Hepatocyte (in vitro differentiated cells): ENCODE data around the gene WNT7B. TPM values are rescaled to one million over a fixed set of nuclear protein-coding genes. Genes with fewer than 3 reads are reported as not detected.

Source experiments
- DNase-seq: peaks from one replicate; pipeline ENCODE4 v3.0.0-alpha.2; 2016; ENCODE audit warnings: low spot score
- H2AFZ ChIP-seq: fragments of 200-600 bp; sonication (generic); 2 replicates; pipeline ENCODE4 v1.6.0; 2016; ENCODE audit warnings: antibody characterized with exemption, mild to moderate bottlenecking
- H3K27ac ChIP-seq: fragments of 200-600 bp; sonication (generic); 2 replicates; pipeline ENCODE4 v1.5.1; 2016; ENCODE audit warnings: mild to moderate bottlenecking
- H3K27me3 ChIP-seq: fragments of 200-600 bp; sonication (generic); 2 replicates; pipeline ENCODE4 v1.6.1; 2016
- H3K36me3 ChIP-seq: fragments of 200-600 bp; sonication (generic); replicated peaks from 2 replicates; pipeline ENCODE4 v1.5.1; 2016; ENCODE audit warnings: low read depth; ENCODE audit not compliant: insufficient read depth
- H3K4me1 ChIP-seq: fragments of 200-600 bp; sonication (generic); 2 replicates; pipeline ENCODE4 v1.5.1; 2016; ENCODE audit warnings: mild to moderate bottlenecking, moderate library complexity; ENCODE audit not compliant: insufficient read depth
- H3K4me2 ChIP-seq: fragments of 200-600 bp; sonication (generic); 2 replicates; pipeline ENCODE4 v1.6.0; 2016
- H3K4me3 ChIP-seq: fragments of 200-600 bp; sonication (generic); 2 replicates; pipeline ENCODE4 v1.5.1; 2016; ENCODE audit warnings: mild to moderate bottlenecking
- H3K79me2 ChIP-seq: fragments of 200-600 bp; sonication (generic); 2 replicates; pipeline ENCODE4 v1.6.0; 2017; ENCODE audit warnings: mild to moderate bottlenecking
- H3K9me2 ChIP-seq: fragments of 200-600 bp; sonication (generic); replicated peaks from 2 replicates; pipeline ENCODE4 v1.6.0; 2017; ENCODE audit warnings: mild to moderate bottlenecking; ENCODE audit not compliant: insufficient read depth
- H3K9me3 ChIP-seq: fragments of 200-600 bp; sonication (generic); 2 replicates; pipeline ENCODE4 v1.5.1; 2016; ENCODE audit warnings: low read depth, mild to moderate bottlenecking
- H4K20me1 ChIP-seq: fragments of 200-600 bp; sonication (generic); 2 replicates; pipeline ENCODE4 v1.6.0; 2016; ENCODE audit warnings: mild to moderate bottlenecking; ENCODE audit not compliant: insufficient read depth, poor library complexity, severe bottlenecking
- CTCF ChIP-seq: fragments of 200-600 bp; sonication (generic); IDR thresholded peaks from 2 replicates; pipeline ENCODE4 v1.5.1; 2016; ENCODE audit warnings: antibody characterized with exemption, mild to moderate bottlenecking; ENCODE audit not compliant: poor library complexity
- EZH2 ChIP-seq: fragments of 200-600 bp; sonication (generic); IDR thresholded peaks from 2 replicates; pipeline ENCODE4 v1.6.1; 2016; ENCODE audit warnings: antibody characterized with exemption, mild to moderate bottlenecking, borderline replicate concordance
- EZH2phosphoT487 ChIP-seq: fragments of 200-600 bp; sonication (generic); IDR thresholded peaks from one replicate; pipeline ENCODE4 v1.6.1; 2018; ENCODE audit warnings: antibody characterized with exemption, mild to moderate bottlenecking, low read depth, moderate library complexity; ENCODE audit not compliant: unreplicated experiment, severe bottlenecking
- WGBS: methylation state at CpG from one replicate; pipeline ENCODE4 v1.1.6; 2016; ENCODE audit warnings: low lambda C conversion rate; ENCODE audit errors: missing lambda C conversion rate; 5-methylcytosine and 5-hydroxymethylcytosine counted together
- polyA plus RNA-seq: library from polyadenylated mRNA; unstranded; fragments of >200 nt; fragmentation: Nextera tagmentation; extraction: Ambion mirVana; gene quantifications from 2 replicates; pipeline ENCODE4 v1.2.1, GENCODE V29; 2016
- total RNA-seq: library from RNA; depleted of rRNA; stranded (reverse); fragments of >200 nt; gene quantifications from 2 replicates; pipeline ENCODE4 v1.2.3, GENCODE V29; 2014

The WNT7B gene
- total and polyA plus RNA-seq, 2 experiments from 2014 or later, result 1.9 to 2.4 TPM

GRCh38 chr22:45962756-45963324, 14.1 kb downstream of the WNT7B start:
- Histone ChIP-seq H4K20me1 (no peaks in the 10 kb centered on the region), H3K9me3 (no peaks in the 10 kb centered on the region), H3K4me3 (no peak overlapping the region), H3K79me2 (no peaks in the 10 kb centered on the region), H3K27ac (no peak overlapping the region), H3K36me3 (no peaks in the 10 kb centered on the region), H3K27me3 (no peaks in the 10 kb centered on the region), H3K4me2 (no peak overlapping the region), H3K9me2 (no peaks in the 10 kb centered on the region), H3K4me1 (no peaks in the 10 kb centered on the region), H2AFZ (no peak overlapping the region)
- TF ChIP-seq EZH2phosphoT487 (no peak), CTCF (no peak), EZH2 (no peak)
- no peak for DNase-seq
- WGBS, result 85% methylated on average over 12 of the region's 12 CpGs

- H3K4me3 ChIP-seq, result no peak overlapping the region
- no peaks in the 10 kb centered on the region for H3K27me3 ChIP-seq
- H3K79me2 ChIP-seq, result no peaks in the 10 kb centered on the region
- no peaks in the 10 kb centered on the region for H3K4me1 ChIP-seq
- H2AFZ ChIP-seq, result no peak overlapping the region
- H3K9me2 ChIP-seq, result no peaks in the 10 kb centered on the region
- DNase-seq, result no peak
- H3K27ac ChIP-seq, result no peak overlapping the region
- H3K4me2 ChIP-seq, result no peak overlapping the region
- TF ChIP-seq EZH2phosphoT487, result no peak
- TF ChIP-seq CTCF, result no peak
- no peak for TF ChIP-seq EZH2
- no peaks in the 10 kb centered on the region for H4K20me1 ChIP-seq
- no peaks in the 10 kb centered on the region for H3K9me3 ChIP-seq
- WGBS, result 89% methylated on average over 1 of the region's 1 CpG
- H3K36me3 ChIP-seq, result no peaks in the 10 kb centered on the region
These were observed 14.6 kb downstream of the WNT7B start for GRCh38 chr22:45962434-45962718.

- H3K4me1 ChIP-seq, result no peaks in the 10 kb centered on the region
- no peaks in the 10 kb centered on the region for H3K27me3 ChIP-seq
- no peaks in the 10 kb centered on the region for H3K9me2 ChIP-seq
- H4K20me1 ChIP-seq, result no peaks in the 10 kb centered on the region
- no peaks in the 10 kb centered on the region for H3K9me3 ChIP-seq
- no peak overlapping the region for H3K27ac ChIP-seq
- 84% methylated on average over 14 of the region's 17 CpGs for WGBS
- H3K79me2 ChIP-seq, result no peaks in the 10 kb centered on the region
- H3K36me3 ChIP-seq, result no peaks in the 10 kb centered on the region
- no peak for DNase-seq
- H3K4me3 ChIP-seq, result no peak overlapping the region
- H2AFZ ChIP-seq, result no peak overlapping the region
- H3K4me2 ChIP-seq, result no peak overlapping the region
- no peak for TF ChIP-seq EZH2
These were observed 15.1 kb downstream of the WNT7B start for GRCh38 chr22:45961679-45962433.

- TF ChIP-seq EZH2phosphoT487 (no peak), CTCF (no peak), EZH2 (no peak)
- Histone ChIP-seq H3K4me2 (no peak overlapping the region), H3K9me2 (no peaks in the 10 kb centered on the region), H3K27ac (no peak overlapping the region), H3K27me3 (no peaks in the 10 kb centered on the region), H3K4me1 (no peaks in the 10 kb centered on the region), H2AFZ (no peak overlapping the region), H3K79me2 (no peaks in the 10 kb centered on the region), H3K4me3 (no peak overlapping the region), H3K36me3 (no peaks in the 10 kb centered on the region), H4K20me1 (no peaks in the 10 kb centered on the region), H3K9me3 (no peaks in the 10 kb centered on the region)
- DNase-seq, result no peak
- WGBS, result 77% methylated on average over 21 of the region's 23 CpGs
These were observed 16.2 kb downstream of the WNT7B start for GRCh38 chr22:45960477-45961386.
